Liver (tissue), 9 donors: Measurements from ENCODE around the gene MRPL55. TPM values are rescaled to one million over a fixed set of nuclear protein-coding genes. Genes with fewer than 3 reads are reported as not detected.

Experiments used
- DNase-seq: peaks from one replicate; pipeline ENCODE4 v3.0.0-alpha.2; 2017; ENCODE audit warnings: low spot score
- H3K27ac ChIP-seq, 2 donors: one replicate each; pipeline ENCODE4 v1.7.0; 2013; ENCODE audit warnings: inconsistent platforms in 2 of 2, low read length in 2 of 2, control low read depth in 1 of 2, low read depth in 1 of 2, mild to moderate bottlenecking in 1 of 2
- H3K27me3 ChIP-seq, 4 donors: one replicate each; pipeline versions ENCODE4 v1.6.1 to v1.7.0; 2013; ENCODE audit warnings: low read length in 3 of 4, inconsistent platforms in 1 of 4, mild to moderate bottlenecking in 1 of 4, moderate library complexity in 1 of 4; ENCODE audit not compliant: control insufficient read depth in 4 of 4, insufficient read depth in 4 of 4
- H3K36me3 ChIP-seq, 4 donors: one replicate each; pipeline versions ENCODE4 v1.6.1 to v1.7.0; 2013; ENCODE audit warnings: low read length in 3 of 4, mild to moderate bottlenecking in 3 of 4, low read depth in 1 of 4, moderate library complexity in 1 of 4; ENCODE audit not compliant: control insufficient read depth in 4 of 4, insufficient read depth in 3 of 4
- H3K4me1 ChIP-seq, 4 donors: one replicate each; pipeline versions ENCODE4 v1.6.1 to v1.7.0; 2013; ENCODE audit warnings: low read length in 3 of 4, mild to moderate bottlenecking in 3 of 4, moderate library complexity in 1 of 4; ENCODE audit not compliant: control insufficient read depth in 4 of 4, insufficient read depth in 4 of 4
- H3K4me3 ChIP-seq, 3 donors: one replicate each; pipeline versions ENCODE4 v1.6.1 to v1.7.0; 2013; ENCODE audit warnings: low read length in 3 of 3, control low read depth in 1 of 3, low read depth in 1 of 3, mild to moderate bottlenecking in 1 of 3
- H3K9ac ChIP-seq, 2 donors: one replicate each; pipeline ENCODE4 v1.7.0; 2013; ENCODE audit warnings: low read length in 2 of 2, mild to moderate bottlenecking in 2 of 2, moderate library complexity in 2 of 2, control low read depth in 1 of 2, low read depth in 1 of 2
- H3K9me3 ChIP-seq, 4 donors: one replicate each; pipeline versions ENCODE4 v1.6.1 to v1.7.0; 2013; ENCODE audit warnings: low read length in 3 of 4; ENCODE audit not compliant: control insufficient read depth in 4 of 4
- EGR1 ChIP-seq, 2 donors: IDR thresholded peaks; 2 replicates each; pipeline ENCODE4 v1.6.1; 2016 to 2018; ENCODE audit warnings: antibody characterized with exemption in 2 of 2, low read depth in 2 of 2
- FOXA1 ChIP-seq: IDR thresholded peaks from 2 replicates; pipeline ENCODE4 v1.6.1; 2016; ENCODE audit warnings: antibody characterized with exemption
- FOXA2 ChIP-seq: IDR thresholded peaks from 2 replicates; pipeline ENCODE4 v1.6.1; 2016; ENCODE audit warnings: antibody characterized with exemption
- GABPA ChIP-seq, 2 donors: IDR thresholded peaks in 1 of 2; conservative IDR thresholded peaks in 1 of 2; 2 replicates each; pipeline ENCODE4 v1.6.1; 2016; ENCODE audit warnings: antibody characterized with exemption in 2 of 2, mild to moderate bottlenecking in 1 of 2, moderate library complexity in 1 of 2
- HNF4A ChIP-seq, 2 donors: conservative IDR thresholded peaks; 2 replicates each; pipeline ENCODE4 v1.6.1; 2016; ENCODE audit warnings: antibody characterized with exemption in 2 of 2, mild to moderate bottlenecking in 2 of 2
- HNF4G ChIP-seq: IDR thresholded peaks from 2 replicates; pipeline ENCODE4 v1.6.1; 2016; ENCODE audit warnings: antibody characterized with exemption
- NR2F2 ChIP-seq: IDR thresholded peaks from 2 replicates; pipeline ENCODE4 v1.6.1; 2016; ENCODE audit warnings: antibody characterized with exemption
- RAD21 ChIP-seq, 2 donors: IDR thresholded peaks; 2 replicates each; pipeline ENCODE4 v1.6.1; 2016; ENCODE audit warnings: antibody characterized with exemption in 2 of 2, mild to moderate bottlenecking in 2 of 2
- RXRA ChIP-seq, 2 donors: IDR thresholded peaks; 2 replicates each; pipeline ENCODE4 v1.6.1; 2017 to 2018; ENCODE audit warnings: antibody characterized with exemption in 2 of 2, mild to moderate bottlenecking in 1 of 2
- SP1 ChIP-seq: IDR thresholded peaks from 2 replicates; pipeline ENCODE4 v1.6.1; 2018; ENCODE audit warnings: antibody characterized with exemption, mild to moderate bottlenecking
- TAF1 ChIP-seq: conservative IDR thresholded peaks from 2 replicates; pipeline ENCODE4 v1.6.1; 2016; ENCODE audit warnings: antibody characterized with exemption, mild to moderate bottlenecking
- YY1 ChIP-seq: IDR thresholded peaks from 2 replicates; pipeline ENCODE4 v1.6.1; 2016; ENCODE audit warnings: antibody characterized with exemption, mild to moderate bottlenecking
- WGBS: extraction: QIAGEN DNeasy Blood & Tissue Kit; methylation state at CpG from one replicate; pipeline ENCODE4 v1.1.7; 2013; 5-methylcytosine and 5-hydroxymethylcytosine counted together
- polyA plus RNA-seq, 2 donors: library from polyadenylated mRNA; stranded (reverse) in 1 of 2; unstranded in 1 of 2; fragments of 200-250 nt in 1 of 2; fragments of >200 nt in 1 of 2; fragmentation: Nextera tagmentation in 1 of 2; extraction: Ambion mirVana in 1 of 2; gene quantifications; one replicate each; pipeline versions ENCODE4 v1.2.1 to v1.2.3, GENCODE V29; 2013 to 2015
- total RNA-seq, 2 donors: library from RNA; depleted of rRNA; stranded (reverse); fragments of >200 nt; gene quantifications; one replicate each; pipeline ENCODE4 v1.2.3, GENCODE V29; 2014
- TF ChIP-seq, protein P1 (sequence below): fragments of 150-350 bp; IDR thresholded peaks from 2 replicates; pipeline ENCODE4 v1.5.1; 2017; ENCODE audit warnings: improper control_type of control experiment, low read depth, low read length; ENCODE audit not compliant: missing input control
- TF ChIP-seq, protein P2 (sequence below): IDR thresholded peaks from 2 replicates; pipeline ENCODE4 v1.6.1; 2016; ENCODE audit warnings: antibody characterized with exemption
- donor health status: healthy.
- donor health status: healthy.
- donor health status: healthy.
- donor health status: healthy.
- donor health status: healthy.

MRPL55 gene
- total and polyA plus RNA-seq, 4 donors = 38.9 to 119 (median 62.0) TPM

DNA sequence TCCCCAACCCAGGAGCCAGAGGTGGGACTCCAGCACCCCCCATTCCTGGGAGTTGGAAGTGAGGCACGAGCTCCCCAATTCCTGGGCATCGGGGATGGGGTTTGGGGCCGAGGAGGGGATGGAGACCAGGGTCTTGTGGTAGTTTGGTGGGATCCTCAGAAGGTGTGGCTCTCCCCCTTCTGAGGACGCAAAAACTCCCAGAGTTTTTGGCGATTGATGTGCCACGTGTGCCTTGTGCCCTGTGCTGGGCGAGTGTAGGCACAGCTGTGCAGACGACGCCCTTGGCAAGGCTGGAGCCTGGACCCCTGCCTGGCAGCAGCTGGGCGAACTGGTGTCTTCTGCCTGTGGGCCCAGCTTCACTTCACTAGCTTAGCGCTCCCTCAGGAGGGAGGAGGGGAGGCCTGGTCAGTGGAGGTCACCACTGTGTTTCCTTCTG, 33.6 kb upstream of the MRPL55 start (continued):
- TF ChIP-seq, protein P1, sequence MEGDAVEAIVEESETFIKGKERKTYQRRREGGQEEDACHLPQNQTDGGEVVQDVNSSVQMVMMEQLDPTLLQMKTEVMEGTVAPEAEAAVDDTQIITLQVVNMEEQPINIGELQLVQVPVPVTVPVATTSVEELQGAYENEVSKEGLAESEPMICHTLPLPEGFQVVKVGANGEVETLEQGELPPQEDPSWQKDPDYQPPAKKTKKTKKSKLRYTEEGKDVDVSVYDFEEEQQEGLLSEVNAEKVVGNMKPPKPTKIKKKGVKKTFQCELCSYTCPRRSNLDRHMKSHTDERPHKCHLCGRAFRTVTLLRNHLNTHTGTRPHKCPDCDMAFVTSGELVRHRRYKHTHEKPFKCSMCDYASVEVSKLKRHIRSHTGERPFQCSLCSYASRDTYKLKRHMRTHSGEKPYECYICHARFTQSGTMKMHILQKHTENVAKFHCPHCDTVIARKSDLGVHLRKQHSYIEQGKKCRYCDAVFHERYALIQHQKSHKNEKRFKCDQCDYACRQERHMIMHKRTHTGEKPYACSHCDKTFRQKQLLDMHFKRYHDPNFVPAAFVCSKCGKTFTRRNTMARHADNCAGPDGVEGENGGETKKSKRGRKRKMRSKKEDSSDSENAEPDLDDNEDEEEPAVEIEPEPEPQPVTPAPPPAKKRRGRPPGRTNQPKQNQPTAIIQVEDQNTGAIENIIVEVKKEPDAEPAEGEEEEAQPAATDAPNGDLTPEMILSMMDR = no peak
- TF ChIP-seq EGR1 (IDR thresholded peaks at IDR 0.05; ENCODE audit: low read depth in 2 of 2) = no peak
- TF ChIP-seq FOXA1 = no peak
- no peak for TF ChIP-seq RXRA (IDR thresholded peaks at IDR 0.05)
- TF ChIP-seq, protein P2, sequence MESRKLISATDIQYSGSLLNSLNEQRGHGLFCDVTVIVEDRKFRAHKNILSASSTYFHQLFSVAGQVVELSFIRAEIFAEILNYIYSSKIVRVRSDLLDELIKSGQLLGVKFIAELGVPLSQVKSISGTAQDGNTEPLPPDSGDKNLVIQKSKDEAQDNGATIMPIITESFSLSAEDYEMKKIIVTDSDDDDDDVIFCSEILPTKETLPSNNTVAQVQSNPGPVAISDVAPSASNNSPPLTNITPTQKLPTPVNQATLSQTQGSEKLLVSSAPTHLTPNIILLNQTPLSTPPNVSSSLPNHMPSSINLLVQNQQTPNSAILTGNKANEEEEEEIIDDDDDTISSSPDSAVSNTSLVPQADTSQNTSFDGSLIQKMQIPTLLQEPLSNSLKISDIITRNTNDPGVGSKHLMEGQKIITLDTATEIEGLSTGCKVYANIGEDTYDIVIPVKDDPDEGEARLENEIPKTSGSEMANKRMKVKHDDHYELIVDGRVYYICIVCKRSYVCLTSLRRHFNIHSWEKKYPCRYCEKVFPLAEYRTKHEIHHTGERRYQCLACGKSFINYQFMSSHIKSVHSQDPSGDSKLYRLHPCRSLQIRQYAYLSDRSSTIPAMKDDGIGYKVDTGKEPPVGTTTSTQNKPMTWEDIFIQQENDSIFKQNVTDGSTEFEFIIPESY = no peak
- TF ChIP-seq GABPA (IDR thresholded peaks at IDR 0.05 in 1 of 2, conservative IDR thresholded peaks at IDR 0.05 in 1 of 2) = no peak
- no peak for TF ChIP-seq SP1
- TF ChIP-seq YY1 = no peak
- no peak for TF ChIP-seq RAD21 (IDR thresholded peaks at IDR 0.05)

DNA sequence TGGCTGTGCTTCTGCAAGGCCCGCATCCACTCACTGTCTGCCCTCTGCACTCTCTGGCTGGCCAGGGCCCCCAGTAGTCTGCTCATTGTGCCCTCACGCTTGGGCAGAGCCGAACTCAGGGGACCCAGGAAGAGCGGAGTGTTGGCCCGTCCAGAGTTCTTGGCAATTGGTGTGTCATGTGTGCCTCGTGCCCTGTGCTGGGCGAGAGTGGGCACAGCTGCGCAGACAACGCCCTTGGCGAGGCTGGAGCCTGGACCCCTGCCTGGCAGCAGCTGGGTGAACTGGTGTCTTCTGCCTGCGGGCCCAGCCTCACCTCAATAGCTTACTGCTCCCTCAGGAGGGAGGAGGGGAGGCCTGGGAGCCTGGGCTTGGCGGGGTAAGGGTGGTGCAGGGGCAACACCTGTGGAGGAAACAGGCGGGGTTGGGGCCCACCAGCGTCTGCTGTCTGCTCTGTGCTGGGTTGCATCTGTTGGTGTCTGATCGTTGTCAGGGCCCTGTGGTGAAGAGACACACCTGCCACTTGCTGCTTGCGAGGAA, 33.1 kb upstream of the MRPL55 start:
- peaks cover 0 to 12% (median 4%) of the 10 kb centered on the region in 4 donors for H3K36me3 ChIP-seq
- H3K27me3 ChIP-seq = no peaks in the 10 kb centered on the region
- DNase-seq = peak; percentile 46
- 88% methylated on average over 16 of the region's 16 CpGs for WGBS
- no peak overlapping the region for H3K4me3 ChIP-seq
- no peaks in the 10 kb centered on the region for H3K9me3 ChIP-seq
- H3K9ac ChIP-seq = no peak overlapping the region
- H3K4me1 ChIP-seq = peaks cover 14 to 30% (median 23%) of the 10 kb centered on the region in 4 donors
- no peak for TF ChIP-seq TAF1
- TF ChIP-seq RXRA (IDR thresholded peaks at IDR 0.05) = no peak
- peak overlapping the region; percentile 97 for H3K27ac ChIP-seq

DNA sequence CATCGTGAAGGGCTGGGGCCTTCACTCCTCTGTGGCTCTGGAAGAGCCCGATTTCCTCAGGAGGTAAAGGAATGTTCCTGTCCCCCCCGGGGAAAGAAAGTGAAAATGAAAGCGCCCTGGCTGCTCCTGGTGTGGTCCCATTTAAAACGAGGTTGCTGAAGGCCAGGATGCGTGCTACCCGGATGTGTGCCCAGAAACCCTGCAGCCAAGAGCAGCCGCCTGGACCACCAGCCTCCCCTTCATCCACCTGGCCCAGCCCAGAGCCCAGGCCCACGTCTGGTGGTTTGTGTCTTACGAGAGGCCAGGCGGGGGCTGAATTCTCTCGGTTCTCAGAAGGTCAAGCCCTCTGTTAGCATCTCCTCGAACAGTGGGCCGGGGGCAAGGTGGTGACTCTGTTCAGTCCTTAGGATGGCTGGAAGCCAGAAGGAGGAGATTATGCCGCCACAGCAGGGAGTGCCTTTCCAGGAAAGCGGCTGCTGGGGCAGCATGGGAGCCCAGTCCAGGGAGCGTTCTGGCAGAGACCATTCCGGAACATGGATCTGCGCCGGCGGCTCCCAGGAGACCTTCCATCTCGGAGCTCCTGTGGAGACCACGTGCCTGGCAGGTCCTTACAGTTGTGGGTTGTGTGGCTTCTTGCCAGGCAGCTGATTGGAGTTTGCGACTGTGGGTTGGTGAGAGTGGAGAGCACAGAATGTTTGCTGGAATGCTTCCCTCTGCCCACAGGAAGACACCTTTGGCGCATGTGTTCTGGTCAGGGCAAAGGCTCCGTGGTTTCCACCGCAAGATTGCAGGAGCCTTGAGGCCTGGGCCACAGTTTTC, 32.3 kb upstream of the MRPL55 start:
- H3K27me3 ChIP-seq = no peaks in the 10 kb centered on the region
- H3K9me3 ChIP-seq = no peaks in the 10 kb centered on the region
- peak overlapping the region; percentile 57 to 79 for H3K9ac ChIP-seq
- peak overlapping the region; percentile 45 to 85 (median 85) for H3K4me3 ChIP-seq
- peak; percentile 38 for DNase-seq
- whole genome bisulfite sequencing = 40% methylated on average over 27 of the region's 27 CpGs
- H3K36me3 ChIP-seq = peaks cover 0 to 10% (median 3%) of the 10 kb centered on the region in 4 donors
- TF ChIP-seq NR2F2 (no peak), YY1 (no peak), HNF4G (no peak), HNF4A (conservative IDR thresholded peaks at IDR 0.05) (no peak), FOXA2 (no peak), FOXA1 (no peak)
- TF ChIP-seq, protein P1 = no peak
- peaks cover 14 to 30% (median 23%) of the 10 kb centered on the region in 4 donors for H3K4me1 ChIP-seq
- peak overlapping the region; percentile 97 for H3K27ac ChIP-seq
